Chondrocyte (in vitro differentiated cells): Measurements from ENCODE around the gene SMKR1. TPM values are rescaled to one million over a fixed set of nuclear protein-coding genes. Genes with fewer than 3 reads are reported as not detected.
A peak's percentile ranks its signal among the peaks of the same experiment; 100 is the strongest.

Source experiments
- DNase-seq: peaks from one replicate; pipeline ENCODE4 v3.0.0; 2021; ENCODE audit warnings: mixed read lengths, low spot score
- H3K27ac Mint-ChIP-seq: one replicate; pipeline ENCODE4 v1.8.0; 2021; ENCODE audit warnings: mild to moderate bottlenecking, moderate library complexity, mixed read lengths; ENCODE audit not compliant: unreplicated experiment
- H3K27me3 Mint-ChIP-seq: 2 replicates; pipeline ENCODE4 v1.8.0; 2021; ENCODE audit warnings: low read depth, mixed read lengths
- H3K36me3 Mint-ChIP-seq: 2 replicates; pipeline ENCODE4 v1.8.0; 2021; ENCODE audit warnings: low read depth, mixed read lengths
- H3K4me1 Mint-ChIP-seq: 2 replicates; pipeline ENCODE4 v1.8.0; 2021; ENCODE audit warnings: low read depth, mild to moderate bottlenecking, mixed read lengths
- H3K4me3 Mint-ChIP-seq: one replicate; pipeline ENCODE4 v1.8.0; 2021; ENCODE audit warnings: mild to moderate bottlenecking, moderate library complexity, mixed read lengths; ENCODE audit not compliant: unreplicated experiment
- H3K9me3 Mint-ChIP-seq: 2 replicates; pipeline ENCODE4 v1.8.0; 2021; ENCODE audit warnings: low read depth, mixed read lengths
- long read RNA-seq: library from polyadenylated mRNA; stranded (forward); transcript quantifications from one replicate; pipeline ENCODE4 v2.0.0, GENCODE V29; 2021
- total RNA-seq: library from RNA; stranded (reverse); gene quantifications from 3 replicates; pipeline ENCODE4 v1.2.1, GENCODE V29; 2021
- TF ChIP-seq, protein P1 (sequence below): fragments of 200-600 bp; sonication (generic); IDR thresholded peaks from 2 replicates; pipeline ENCODE4 v1.5.0; 2021; ENCODE audit warnings: antibody characterized with exemption, mild to moderate bottlenecking, moderate library complexity

The SMKR1 gene
- 0.20 TPM in 1 of 3 replicates, not detected in the others for total RNA-seq
- long read RNA-seq = 0 reads

DNA sequence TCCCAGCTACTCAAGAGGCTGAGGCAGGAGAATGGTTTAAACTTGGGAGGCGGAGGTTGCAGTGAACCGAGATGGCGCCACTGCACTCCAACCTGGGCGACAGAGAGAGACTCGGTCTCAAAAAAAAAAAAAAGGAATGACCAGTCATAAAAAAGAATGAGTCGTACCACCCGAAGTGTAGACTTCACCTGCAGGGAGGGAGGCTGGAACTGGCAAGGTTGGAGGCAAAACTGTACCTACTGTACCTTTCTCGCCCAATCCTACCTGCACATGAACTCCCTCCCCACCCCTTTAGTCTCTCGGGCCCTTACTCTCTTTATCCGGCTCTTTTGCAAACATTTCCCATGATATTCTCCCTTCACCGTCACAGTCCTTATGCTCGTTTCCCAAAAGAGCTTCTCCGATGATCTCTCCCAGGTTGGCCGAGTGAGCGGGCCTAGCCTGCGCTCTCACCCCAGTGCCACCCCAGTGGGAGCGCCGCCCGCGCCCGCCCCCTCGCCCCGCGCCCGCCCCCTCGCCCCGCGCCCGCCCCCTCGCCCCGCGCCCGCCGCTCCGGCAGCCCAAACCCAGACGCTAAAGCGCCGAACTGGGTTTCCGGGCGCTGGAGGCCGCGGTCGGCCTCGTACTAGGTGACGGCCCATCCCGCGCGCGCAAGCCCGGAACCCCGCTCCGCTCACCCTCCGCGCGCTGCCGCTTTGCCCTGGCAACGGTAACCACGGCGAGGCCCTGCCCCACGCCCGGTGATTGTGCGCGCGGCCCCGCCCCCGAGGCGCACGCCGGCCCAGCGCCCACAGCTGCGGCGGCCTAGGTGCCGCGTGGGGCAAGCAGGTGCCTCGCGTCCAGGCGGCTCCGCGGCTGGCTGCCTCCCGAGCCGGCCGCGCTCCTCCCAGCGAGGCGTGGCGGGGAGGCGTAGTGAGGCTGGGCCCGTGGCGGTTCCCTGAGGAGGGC, at the start of gene SMKR1:
SMKR1 (plus strand) TSS at position 772 of the 948 bp plus-strand sequence. CDS start 294 bp downstream, outside the sequence.
- TF ChIP-seq, protein P1, sequence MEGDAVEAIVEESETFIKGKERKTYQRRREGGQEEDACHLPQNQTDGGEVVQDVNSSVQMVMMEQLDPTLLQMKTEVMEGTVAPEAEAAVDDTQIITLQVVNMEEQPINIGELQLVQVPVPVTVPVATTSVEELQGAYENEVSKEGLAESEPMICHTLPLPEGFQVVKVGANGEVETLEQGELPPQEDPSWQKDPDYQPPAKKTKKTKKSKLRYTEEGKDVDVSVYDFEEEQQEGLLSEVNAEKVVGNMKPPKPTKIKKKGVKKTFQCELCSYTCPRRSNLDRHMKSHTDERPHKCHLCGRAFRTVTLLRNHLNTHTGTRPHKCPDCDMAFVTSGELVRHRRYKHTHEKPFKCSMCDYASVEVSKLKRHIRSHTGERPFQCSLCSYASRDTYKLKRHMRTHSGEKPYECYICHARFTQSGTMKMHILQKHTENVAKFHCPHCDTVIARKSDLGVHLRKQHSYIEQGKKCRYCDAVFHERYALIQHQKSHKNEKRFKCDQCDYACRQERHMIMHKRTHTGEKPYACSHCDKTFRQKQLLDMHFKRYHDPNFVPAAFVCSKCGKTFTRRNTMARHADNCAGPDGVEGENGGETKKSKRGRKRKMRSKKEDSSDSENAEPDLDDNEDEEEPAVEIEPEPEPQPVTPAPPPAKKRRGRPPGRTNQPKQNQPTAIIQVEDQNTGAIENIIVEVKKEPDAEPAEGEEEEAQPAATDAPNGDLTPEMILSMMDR = no peak
- no peaks in the 10 kb centered on the region for H3K36me3 Mint-ChIP-seq
- H3K27ac Mint-ChIP-seq = no peak within 1 kb of the TSS
- H3K27me3 Mint-ChIP-seq = peaks cover 3% of the 10 kb centered on the region
- peak within 1 kb of the TSS; percentile 62 for H3K4me3 Mint-ChIP-seq
- no peaks in the 10 kb centered on the region for H3K9me3 Mint-ChIP-seq
- H3K4me1 Mint-ChIP-seq = peaks cover 9% of the 10 kb centered on the region
- no peak for DNase-seq

DNA sequence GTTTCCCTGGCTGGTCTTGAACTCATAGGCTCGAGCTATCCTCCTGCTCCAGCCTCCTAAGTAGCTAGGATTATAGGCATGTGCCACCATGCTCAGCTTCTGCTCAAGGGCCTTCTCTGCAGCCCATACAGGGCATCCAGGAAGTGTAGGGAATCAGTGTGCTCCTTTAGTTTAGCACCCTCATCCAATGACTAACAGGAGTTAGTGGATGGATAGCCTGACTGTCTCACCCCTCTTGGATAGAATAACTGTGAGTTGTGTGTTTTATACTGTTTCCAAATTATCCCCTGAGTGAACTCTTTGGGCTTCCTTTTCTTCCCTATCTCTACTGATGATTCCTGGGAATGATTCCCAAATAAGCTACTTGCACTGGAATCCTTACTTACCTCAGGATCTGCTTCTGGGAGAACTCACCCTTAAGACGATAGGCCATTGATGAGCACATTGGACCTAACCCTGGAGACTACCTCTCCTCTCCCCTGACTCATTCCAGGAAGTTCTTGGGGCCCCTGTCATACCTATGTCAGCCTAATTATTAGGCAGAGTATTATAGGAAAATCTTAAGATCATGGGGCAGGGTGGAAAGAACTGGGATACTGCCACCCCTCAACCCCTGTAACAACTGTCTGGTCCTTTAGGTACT, 49.6 kb upstream of the SMKR1 start:
- H3K36me3 Mint-ChIP-seq = peaks cover 8% of the 10 kb centered on the region
- H3K27ac Mint-ChIP-seq = no peak overlapping the region
- peaks cover 15% of the 10 kb centered on the region for H3K9me3 Mint-ChIP-seq
- H3K4me3 Mint-ChIP-seq = no peak overlapping the region
- DNase-seq = no peak
- H3K4me1 Mint-ChIP-seq = no peaks in the 10 kb centered on the region
- TF ChIP-seq, protein P1 = no peak
- no peaks in the 10 kb centered on the region for H3K27me3 Mint-ChIP-seq

DNA sequence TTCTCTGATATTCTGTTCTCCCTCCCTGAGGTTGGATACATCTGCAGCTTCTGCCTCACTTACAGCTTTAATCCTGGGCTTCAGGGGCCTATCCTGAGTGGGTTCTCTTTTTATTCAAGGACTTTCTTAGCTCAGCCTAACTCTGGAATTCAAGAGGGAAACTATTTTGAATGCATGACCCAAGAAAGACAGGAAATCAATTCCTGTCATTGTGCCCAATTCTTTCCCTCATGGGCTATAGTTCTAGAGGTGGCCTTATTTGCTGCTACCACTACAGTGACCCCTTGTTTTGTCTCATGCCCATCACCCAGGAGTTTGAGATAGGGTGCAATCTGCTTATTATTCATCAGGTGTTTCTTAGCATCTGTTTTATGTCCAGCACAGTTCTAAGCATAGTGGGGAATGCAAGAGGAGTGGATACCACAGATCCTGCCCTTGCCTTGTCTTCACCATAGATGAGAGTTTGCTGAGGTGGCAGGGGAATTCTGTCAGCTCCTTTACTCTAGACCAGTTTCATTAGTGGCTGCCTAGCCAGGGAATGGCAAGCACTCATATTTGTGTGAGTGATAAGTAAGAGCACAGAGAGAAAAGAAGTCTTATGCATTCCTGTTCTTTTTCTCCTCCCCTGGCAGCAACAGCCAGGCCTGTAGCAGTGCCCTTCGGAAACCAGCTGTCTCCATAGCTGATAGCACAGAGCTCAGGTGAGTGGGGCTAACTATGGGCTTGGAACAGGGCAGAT, 48.7 kb upstream of the SMKR1 start:
- Mint-ChIP-seq H3K27ac (no peak overlapping the region), H3K36me3 (peaks cover 8% of the 10 kb centered on the region), H3K4me3 (no peak overlapping the region), H3K27me3 (no peaks in the 10 kb centered on the region), H3K4me1 (no peaks in the 10 kb centered on the region), H3K9me3 (peaks cover 11% of the 10 kb centered on the region)
- DNase-seq = no peak
- TF ChIP-seq, protein P1 = no peak

DNA sequence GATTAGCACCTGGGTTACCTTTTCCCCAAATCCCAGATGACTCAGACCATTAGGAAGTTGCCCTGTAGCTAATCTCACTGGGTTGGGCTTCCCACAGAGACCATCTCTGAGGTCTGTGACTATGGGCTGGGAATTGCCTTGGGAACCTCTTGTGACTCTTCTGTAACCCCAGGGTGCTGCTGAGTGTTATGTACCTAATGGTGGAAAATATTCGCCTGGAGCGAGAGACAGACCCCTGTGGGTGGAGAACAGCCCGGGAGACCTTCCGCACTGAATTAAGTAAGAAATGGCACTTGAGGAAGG, 48.1 kb upstream of the SMKR1 start:
- no peaks in the 10 kb centered on the region for H3K27me3 Mint-ChIP-seq
- H3K4me1 Mint-ChIP-seq = no peaks in the 10 kb centered on the region
- H3K27ac Mint-ChIP-seq = no peak overlapping the region
- no peak for DNase-seq
- no peak overlapping the region for H3K4me3 Mint-ChIP-seq
- peaks cover 6% of the 10 kb centered on the region for H3K9me3 Mint-ChIP-seq
- peaks cover 3% of the 10 kb centered on the region for H3K36me3 Mint-ChIP-seq
- TF ChIP-seq, protein P1 = no peak

DNA sequence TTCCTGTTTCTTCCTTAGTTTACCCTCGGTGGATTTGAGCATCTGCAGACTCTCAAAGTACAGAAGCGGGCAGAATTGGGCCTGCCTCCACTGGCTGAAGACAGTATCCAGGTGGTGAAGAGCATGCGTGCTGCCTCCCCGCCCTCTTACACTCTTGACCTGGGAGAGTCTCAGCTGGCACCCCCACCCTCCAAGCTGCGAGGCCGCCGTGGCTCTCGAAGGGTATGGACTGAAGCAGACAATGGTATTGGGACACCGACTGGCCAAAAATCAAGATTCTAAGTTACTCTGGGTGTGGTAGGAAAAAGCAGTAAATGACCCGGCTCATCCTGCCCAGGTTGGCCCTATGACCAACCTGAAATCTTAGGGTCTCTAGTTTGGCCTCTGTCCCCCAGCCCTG, 45.9 kb upstream of the SMKR1 start:
- DNase-seq = no peak
- Mint-ChIP-seq H3K27me3 (no peaks in the 10 kb centered on the region), H3K4me3 (no peak overlapping the region), H3K4me1 (no peaks in the 10 kb centered on the region), H3K27ac (no peak overlapping the region), H3K9me3 (no peaks in the 10 kb centered on the region), H3K36me3 (no peaks in the 10 kb centered on the region)
- TF ChIP-seq, protein P1 = no peak
